Measurements from ENCODE around the gene ZFAND5. TPM values are rescaled to one million over a fixed set of nuclear protein-coding genes. Genes with fewer than 3 reads are reported as not detected.

The ZFAND5 gene
- polyA plus RNA-seq, 1 of the 3 experiments (the other 2 are of a cell fraction), result 58.8 TPM

- H3F3A ChIP-seq (replicated peaks; ENCODE audit: insufficient read depth), result peaks cover 3% of the 10 kb centered on the region
- WGBS (ENCODE audit: low lambda C conversion rate), result 55% methylated on average over 4 of the region's 4 CpGs
- ChIA-PET CTCF (no interaction called here), POLR2A (no interaction called here)
- no peaks in the 10 kb centered on the region for H4K20me1 ChIP-seq (ENCODE audit: insufficient read depth)
- H3K27me3 ChIP-seq (ENCODE audit: insufficient read depth), result 0 out of 2 replicates have a peak, but pooled peaks cover 5% of the 10 kb centered on the region
- no peaks in the 10 kb centered on the region for H3K79me2 ChIP-seq (ENCODE audit: insufficient read depth)
- no peak overlapping the region for H3K4me3 ChIP-seq (ENCODE audit: low read depth in 2 of 2, low read length in 1 of 2)
- H3K9me3 ChIP-seq, result no peaks in the 10 kb centered on the region
- no peaks in the 10 kb centered on the region for H3K36me3 ChIP-seq (replicated peaks in 1 of 2; ENCODE audit: control insufficient read depth in 1 of 2, insufficient read depth in 2 of 2, low read length in 1 of 2)
- H3K4me2 ChIP-seq, result no peak overlapping the region
- DNase-seq, result no peak
- no peak overlapping the region for H3K9ac ChIP-seq
- no peak for TF ChIP-seq MAX (IDR thresholded peaks at IDR 0.05; ENCODE audit: low read depth)
- TF ChIP-seq, protein P1, sequence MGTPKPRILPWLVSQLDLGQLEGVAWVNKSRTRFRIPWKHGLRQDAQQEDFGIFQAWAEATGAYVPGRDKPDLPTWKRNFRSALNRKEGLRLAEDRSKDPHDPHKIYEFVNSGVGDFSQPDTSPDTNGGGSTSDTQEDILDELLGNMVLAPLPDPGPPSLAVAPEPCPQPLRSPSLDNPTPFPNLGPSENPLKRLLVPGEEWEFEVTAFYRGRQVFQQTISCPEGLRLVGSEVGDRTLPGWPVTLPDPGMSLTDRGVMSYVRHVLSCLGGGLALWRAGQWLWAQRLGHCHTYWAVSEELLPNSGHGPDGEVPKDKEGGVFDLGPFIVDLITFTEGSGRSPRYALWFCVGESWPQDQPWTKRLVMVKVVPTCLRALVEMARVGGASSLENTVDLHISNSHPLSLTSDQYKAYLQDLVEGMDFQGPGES (IDR thresholded peaks at IDR 0.05; ENCODE audit: low read depth, low read length), result no peak
- TF ChIP-seq EP300 (IDR thresholded peaks at IDR 0.05; ENCODE audit: borderline replicate concordance in 1 of 2, low read depth in 1 of 2, low read length in 1 of 2), result no peak
- TF ChIP-seq USF1 (IDR thresholded peaks at IDR 0.05; ENCODE audit: borderline replicate concordance, low read depth), result no peak
- no peak for TF ChIP-seq NFIC (IDR thresholded peaks at IDR 0.05; ENCODE audit: borderline replicate concordance)
- TF ChIP-seq MEF2A (IDR thresholded peaks at IDR 0.05; ENCODE audit: borderline replicate concordance, low read depth), result no peak
- TF ChIP-seq JUND (IDR thresholded peaks at IDR 0.05), result no peak
- no peak for TF ChIP-seq CHD2 (IDR thresholded peaks at IDR 0.05; ENCODE audit: low read length, partially characterized antibody)
- TF ChIP-seq POLR2AphosphoS5 (IDR thresholded peaks at IDR 0.05; ENCODE audit: low read depth, low read length), result no peak
- TF ChIP-seq USF2 (IDR thresholded peaks at IDR 0.05; ENCODE audit: borderline replicate concordance, low read depth, low read length), result no peak
- no peak for TF ChIP-seq SIN3A (IDR thresholded peaks at IDR 0.05; ENCODE audit: borderline replicate concordance, low read depth, low read length)
- TF ChIP-seq FOSL2 (IDR thresholded peaks at IDR 0.05; ENCODE audit: borderline replicate concordance, low read depth), result no peak
- TF ChIP-seq ZBTB33 (IDR thresholded peaks at IDR 0.05; ENCODE audit: borderline replicate concordance, low read depth), result no peak
- TF ChIP-seq, protein P2, sequence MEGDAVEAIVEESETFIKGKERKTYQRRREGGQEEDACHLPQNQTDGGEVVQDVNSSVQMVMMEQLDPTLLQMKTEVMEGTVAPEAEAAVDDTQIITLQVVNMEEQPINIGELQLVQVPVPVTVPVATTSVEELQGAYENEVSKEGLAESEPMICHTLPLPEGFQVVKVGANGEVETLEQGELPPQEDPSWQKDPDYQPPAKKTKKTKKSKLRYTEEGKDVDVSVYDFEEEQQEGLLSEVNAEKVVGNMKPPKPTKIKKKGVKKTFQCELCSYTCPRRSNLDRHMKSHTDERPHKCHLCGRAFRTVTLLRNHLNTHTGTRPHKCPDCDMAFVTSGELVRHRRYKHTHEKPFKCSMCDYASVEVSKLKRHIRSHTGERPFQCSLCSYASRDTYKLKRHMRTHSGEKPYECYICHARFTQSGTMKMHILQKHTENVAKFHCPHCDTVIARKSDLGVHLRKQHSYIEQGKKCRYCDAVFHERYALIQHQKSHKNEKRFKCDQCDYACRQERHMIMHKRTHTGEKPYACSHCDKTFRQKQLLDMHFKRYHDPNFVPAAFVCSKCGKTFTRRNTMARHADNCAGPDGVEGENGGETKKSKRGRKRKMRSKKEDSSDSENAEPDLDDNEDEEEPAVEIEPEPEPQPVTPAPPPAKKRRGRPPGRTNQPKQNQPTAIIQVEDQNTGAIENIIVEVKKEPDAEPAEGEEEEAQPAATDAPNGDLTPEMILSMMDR (IDR thresholded peaks at IDR 0.05), result no peak
- TF ChIP-seq, protein P3, sequence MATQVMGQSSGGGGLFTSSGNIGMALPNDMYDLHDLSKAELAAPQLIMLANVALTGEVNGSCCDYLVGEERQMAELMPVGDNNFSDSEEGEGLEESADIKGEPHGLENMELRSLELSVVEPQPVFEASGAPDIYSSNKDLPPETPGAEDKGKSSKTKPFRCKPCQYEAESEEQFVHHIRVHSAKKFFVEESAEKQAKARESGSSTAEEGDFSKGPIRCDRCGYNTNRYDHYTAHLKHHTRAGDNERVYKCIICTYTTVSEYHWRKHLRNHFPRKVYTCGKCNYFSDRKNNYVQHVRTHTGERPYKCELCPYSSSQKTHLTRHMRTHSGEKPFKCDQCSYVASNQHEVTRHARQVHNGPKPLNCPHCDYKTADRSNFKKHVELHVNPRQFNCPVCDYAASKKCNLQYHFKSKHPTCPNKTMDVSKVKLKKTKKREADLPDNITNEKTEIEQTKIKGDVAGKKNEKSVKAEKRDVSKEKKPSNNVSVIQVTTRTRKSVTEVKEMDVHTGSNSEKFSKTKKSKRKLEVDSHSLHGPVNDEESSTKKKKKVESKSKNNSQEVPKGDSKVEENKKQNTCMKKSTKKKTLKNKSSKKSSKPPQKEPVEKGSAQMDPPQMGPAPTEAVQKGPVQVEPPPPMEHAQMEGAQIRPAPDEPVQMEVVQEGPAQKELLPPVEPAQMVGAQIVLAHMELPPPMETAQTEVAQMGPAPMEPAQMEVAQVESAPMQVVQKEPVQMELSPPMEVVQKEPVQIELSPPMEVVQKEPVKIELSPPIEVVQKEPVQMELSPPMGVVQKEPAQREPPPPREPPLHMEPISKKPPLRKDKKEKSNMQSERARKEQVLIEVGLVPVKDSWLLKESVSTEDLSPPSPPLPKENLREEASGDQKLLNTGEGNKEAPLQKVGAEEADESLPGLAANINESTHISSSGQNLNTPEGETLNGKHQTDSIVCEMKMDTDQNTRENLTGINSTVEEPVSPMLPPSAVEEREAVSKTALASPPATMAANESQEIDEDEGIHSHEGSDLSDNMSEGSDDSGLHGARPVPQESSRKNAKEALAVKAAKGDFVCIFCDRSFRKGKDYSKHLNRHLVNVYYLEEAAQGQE (IDR thresholded peaks at IDR 0.05; ENCODE audit: low read depth, low read length), result no peak
- TF ChIP-seq TCF12 (IDR thresholded peaks at IDR 0.05), result no peak
- no peak for TF ChIP-seq YY1 (IDR thresholded peaks at IDR 0.05; ENCODE audit: low read depth)
- H3K9me2 ChIP-seq, result no peaks in the 10 kb centered on the region
- H3K27ac ChIP-seq (ENCODE audit: low read depth in 2 of 2, low read length in 1 of 2), result no peak overlapping the region
- H3K4me1 ChIP-seq (ENCODE audit: control insufficient read depth in 1 of 2, insufficient read depth in 2 of 2, low read depth in 1 of 2, low read length in 1 of 2), result no peaks in the 10 kb centered on the region
- H2AFZ ChIP-seq (ENCODE audit: low read depth), result no peak overlapping the region
Measured at GRCh38 chr9:72309364-72310133, 55.5 kb downstream of the ZFAND5 start.
